WTC11 (cell line): ENCODE measurements around the gene IL23R.

Experiments used
- ATF6 ChIP-seq: sonication (generic); formaldehyde crosslinking; IDR thresholded peaks from 2 replicates; pipeline ENCODE4 v1.8.1; 2023; ENCODE audit warnings: mild to moderate bottlenecking, missing genetic modification reagents
- CTCF ChIP-seq: fragments of 200-600 bp; IDR thresholded peaks from 2 replicates; pipeline ENCODE4 v1.8.0; 2022; ENCODE audit warnings: antibody characterized with exemption
- FOXP1 ChIP-seq: sonication (generic); formaldehyde crosslinking; IDR thresholded peaks from 2 replicates; pipeline ENCODE4 v1.8.0; 2022; ENCODE audit warnings: missing genetic modification reagents, mild to moderate bottlenecking, moderate library complexity, borderline replicate concordance
- PREB ChIP-seq: sonication (generic); formaldehyde crosslinking; IDR thresholded peaks from 2 replicates; pipeline ENCODE4 v1.8.1; 2022; ENCODE audit warnings: mild to moderate bottlenecking, missing genetic modification reagents, moderate library complexity, borderline replicate concordance
- STAT6 ChIP-seq: sonication (generic); formaldehyde crosslinking; conservative IDR thresholded peaks from 2 replicates; pipeline ENCODE4 v1.8.1; 2023; ENCODE audit warnings: mild to moderate bottlenecking, low read depth, missing genetic modification reagents, moderate library complexity
- USF1 ChIP-seq: sonication (generic); formaldehyde crosslinking; IDR thresholded peaks from 2 replicates; pipeline ENCODE4 v1.8.0; 2022; ENCODE audit warnings: mild to moderate bottlenecking, missing genetic modification reagents
- USF2 ChIP-seq: sonication (generic); formaldehyde crosslinking; IDR thresholded peaks from 2 replicates; pipeline ENCODE4 v1.8.1; 2023; ENCODE audit warnings: mild to moderate bottlenecking, missing genetic modification reagents, moderate library complexity
- ZNF317 ChIP-seq: sonication (generic); formaldehyde crosslinking; IDR thresholded peaks from 2 replicates; pipeline ENCODE4 v1.8.1; 2023; ENCODE audit warnings: low read depth, mild to moderate bottlenecking, moderate library complexity, missing genetic modification reagents, borderline replicate concordance
- ZNF512 ChIP-seq: sonication (generic); formaldehyde crosslinking; IDR thresholded peaks from 2 replicates; pipeline ENCODE4 v1.8.1; 2022; ENCODE audit warnings: missing genetic modification reagents, borderline replicate concordance

- TF ChIP-seq CTCF (no peak), ZNF512 (CRISPR knock-in tag) (no peak), FOXP1 (CRISPR knock-in tag) (no peak), PREB (CRISPR knock-in tag) (no peak), ATF6 (CRISPR knock-in tag) (no peak), STAT6 (CRISPR knock-in tag) (no peak), USF1 (CRISPR knock-in tag) (no peak), ZNF317 (CRISPR knock-in tag) (no peak), USF2 (CRISPR knock-in tag) (no peak)
Measured at GRCh38 chr1:67270541-67270940, 104.3 kb downstream of the IL23R start.
